GM12878 (cell line): ENCODE measurements around the gene FGFRL1. TPM values are rescaled to one million over a fixed set of nuclear protein-coding genes. Genes with fewer than 3 reads are reported as not detected.

Source experiments
- ATAC-seq: fragments of 200-7000 bp; cut with Tn5 transposase; 3 replicates; pipeline ENCODE4 v1.9.1; 2020; ENCODE audit warnings: mild to moderate bottlenecking, moderate library complexity
- BruUV-seq: library from RNA; stranded (reverse); fragments of 400-500 nt; replicated peaks from 2 replicates; lab custom pipeline; 2021; lab: Mats Ljungman, UMichigan
- CTCF ChIA-PET: fragments of 300-600 bp; sonication (Branson Sonifier 250); formaldehyde crosslinking; extraction: SDS; loops from one replicate; lab custom pipeline; 2021; ENCODE audit warnings: inconsistent platforms; lab: Yijun Ruan, JAX
- POLR2A ChIA-PET: fragments of 350-600 bp; formaldehyde crosslinking; extraction: SDS; loops from one replicate; lab custom pipeline; 2021; ENCODE audit warnings: inconsistent platforms; lab: Charles Lee
- RAD21 ChIA-PET: fragments of 300-600 bp; sonication (Branson Sonifier 250); formaldehyde crosslinking; loops from one replicate; lab custom pipeline; 2023; ENCODE audit warnings: antibody characterized with exemption; ENCODE audit not compliant: unreplicated experiment; lab: Charles Lee
- SMC1A ChIA-PET: fragments of 300-600 bp; sonication (Branson Sonifier 250); formaldehyde crosslinking; loops from one replicate; lab custom pipeline; 2023; ENCODE audit not compliant: unreplicated experiment, uncharacterized antibody; lab: Charles Lee
- DNase-seq: peaks from one replicate; pipeline ENCODE4 v3.0.0-alpha.2; 2011; ENCODE audit warnings: low read depth, low spot score
- FAIRE-seq: peaks from 3 replicates; lab custom pipeline; 2011; peaks lifted over from hg19 to GRCh38; lab: Jason Lieb, UNC
- H2AFZ ChIP-seq: 2 replicates; pipeline ENCODE4 v1.6.0; 2011; ENCODE audit warnings: low read depth, low read length, control low read depth; ENCODE audit not compliant: control insufficient read depth
- H3K27ac ChIP-seq: 2 replicates; pipeline ENCODE4 v1.5.1; 2011; ENCODE audit warnings: control low read depth; ENCODE audit not compliant: control insufficient read depth, insufficient read depth
- H3K27me3 ChIP-seq, 2 experiments: replicated peaks in 1 of 2; 2 replicates each; pipeline versions ENCODE4 v1.6.0 to v1.6.1; 2011; ENCODE audit warnings: low read length in 1 of 2; ENCODE audit not compliant: control insufficient read depth in 2 of 2, insufficient read depth in 2 of 2
- H3K36me3 ChIP-seq, 2 experiments: 2 replicates each; pipeline ENCODE4 v1.5.1; 2011; ENCODE audit warnings: low read length in 1 of 2; ENCODE audit not compliant: control insufficient read depth in 2 of 2, insufficient read depth in 2 of 2
- H3K4me1 ChIP-seq: 2 replicates; pipeline ENCODE4 v1.6.1; 2011; ENCODE audit warnings: mild to moderate bottlenecking, low read length, moderate library complexity, mixed read lengths; ENCODE audit not compliant: control insufficient read depth, insufficient read depth
- H3K4me2 ChIP-seq: 2 replicates; pipeline ENCODE4 v1.6.0; 2011; ENCODE audit warnings: control low read depth; ENCODE audit not compliant: control insufficient read depth, insufficient read depth
- H3K4me3 ChIP-seq: fragments of 200-600 bp; sonication (generic); 2 replicates; pipeline ENCODE4 v1.5.1; 2016
- H3K79me2 ChIP-seq: 2 replicates; pipeline ENCODE4 v1.6.0; 2011; ENCODE audit warnings: low read length; ENCODE audit not compliant: control insufficient read depth, insufficient read depth
- H3K9ac ChIP-seq: 2 replicates; pipeline ENCODE4 v1.8.0; 2011; ENCODE audit warnings: low read length, control low read depth, mixed read lengths; ENCODE audit not compliant: control insufficient read depth, insufficient read depth
- H3K9me3 ChIP-seq: replicated peaks from 3 replicates; pipeline ENCODE4 v1.5.1; 2011; ENCODE audit warnings: mild to moderate bottlenecking, low read length; ENCODE audit not compliant: control insufficient read depth, insufficient read depth
- H4K20me1 ChIP-seq: 2 replicates; pipeline ENCODE4 v1.6.0; 2011; ENCODE audit not compliant: control insufficient read depth, insufficient read depth
- BMI1 ChIP-seq: fragments of 450-650 bp; IDR thresholded peaks from 2 replicates; pipeline ENCODE4 v1.6.1; 2016; ENCODE audit warnings: mild to moderate bottlenecking, moderate library complexity, borderline replicate concordance
- CBFB ChIP-seq: IDR thresholded peaks from 2 replicates; pipeline ENCODE4 v1.6.1; 2016; ENCODE audit warnings: antibody characterized with exemption, low read depth
- CHD4 ChIP-seq: fragments of 200-600 bp; sonication (generic); IDR thresholded peaks from 2 replicates; pipeline ENCODE4 v1.6.1; 2016; ENCODE audit warnings: mild to moderate bottlenecking
- E4F1 ChIP-seq: fragments of 450-650 bp; IDR thresholded peaks from 2 replicates; pipeline ENCODE4 v1.6.1; 2018; ENCODE audit warnings: borderline replicate concordance, mild to moderate bottlenecking; ENCODE audit not compliant: partially characterized antibody
- EGR1 ChIP-seq, 2 experiments: IDR thresholded peaks; 1 replicate in 1 of 2; 2 replicates in 1 of 2; pipeline ENCODE4 v1.6.1; 2011 to 2012; ENCODE audit warnings: low read depth in 2 of 2, low read length in 2 of 2, borderline replicate concordance in 1 of 2, mild to moderate bottlenecking in 1 of 2, moderate library complexity in 1 of 2
- IKZF1 ChIP-seq: fragments of 450-650 bp; conservative IDR thresholded peaks from 2 replicates; pipeline ENCODE4 v1.6.1; 2017; ENCODE audit warnings: antibody characterized with exemption, mild to moderate bottlenecking
- MLLT1 ChIP-seq: fragments of 450-650 bp; IDR thresholded peaks from 2 replicates; pipeline ENCODE4 v1.6.1; 2016; ENCODE audit warnings: mild to moderate bottlenecking
- MTA2 ChIP-seq: fragments of 450-650 bp; IDR thresholded peaks from 2 replicates; pipeline ENCODE4 v1.6.1; 2016; ENCODE audit warnings: low read depth, mild to moderate bottlenecking, moderate library complexity
- MXI1 ChIP-seq: fragments of 150-350 bp; IDR thresholded peaks from 2 replicates; pipeline ENCODE4 v1.6.1; 2011; ENCODE audit warnings: low read depth, mild to moderate bottlenecking, inconsistent platforms, low read length, improper control_type of control experiment
- NFYA ChIP-seq: IDR thresholded peaks from 2 replicates; pipeline ENCODE4 v1.6.1; 2011; ENCODE audit warnings: low read depth, mild to moderate bottlenecking, low read length, improper control_type of control experiment, borderline replicate concordance
- PRDM15 ChIP-seq: fragments of 450-650 bp; formaldehyde crosslinking; IDR thresholded peaks from 2 replicates; pipeline ENCODE4 v1.4.0; 2020; ENCODE audit warnings: mild to moderate bottlenecking, moderate library complexity
- RAD21 ChIP-seq: IDR thresholded peaks from 2 replicates; pipeline ENCODE4 v1.6.1; 2011; ENCODE audit warnings: mild to moderate bottlenecking, low read depth, low read length, moderate library complexity; ENCODE audit not compliant: insufficient read depth
- RAD51 ChIP-seq: fragments of 450-650 bp; IDR thresholded peaks from 2 replicates; pipeline ENCODE4 v1.6.1; 2016; ENCODE audit warnings: moderate library complexity, mild to moderate bottlenecking, inconsistent platforms
- RELA ChIP-seq: fragments of 450-650 bp; IDR thresholded peaks from 2 replicates; pipeline ENCODE4 v1.8.0; 2014; ENCODE audit warnings: borderline replicate concordance; ENCODE audit not compliant: partially characterized antibody
- TBL1XR1 ChIP-seq: IDR thresholded peaks from 2 replicates; pipeline ENCODE4 v1.6.1; 2012; ENCODE audit warnings: low read depth, low read length, improper control_type of control experiment
- TCF7 ChIP-seq: IDR thresholded peaks from 2 replicates; pipeline ENCODE4 v1.6.1; 2014; ENCODE audit warnings: antibody characterized with exemption, borderline replicate concordance
- WGBS: methylation state at CpG from one replicate; pipeline ENCODE4 v1.1.6; 2016; ENCODE audit warnings: low lambda C conversion rate; ENCODE audit not compliant: insufficient replicate concordance, insufficient coverage; ENCODE audit errors: missing lambda C conversion rate; 5-methylcytosine and 5-hydroxymethylcytosine counted together
- in situ Hi-C: fragments of 300-500 bp; cut with MboI; formaldehyde crosslinking; loops from 9 replicates; pipeline ENCODE4 v1.14.3; 2018; ENCODE audit warnings: mixed read lengths
- intact Hi-C: fragments of 100-400 bp; cut with micrococcal nuclease; formaldehyde crosslinking; loops from one replicate; pipeline ENCODE4 v1.14.2; 2022; ENCODE audit not compliant: unreplicated experiment
- polyA plus RNA-seq, 11 experiments: library from polyadenylated mRNA; depleted of rRNA in 4 of 11; unstranded in 6 of 11; stranded (reverse) in 5 of 11; fragments of >200 nt; fragmentation: Nextera tagmentation in 4 of 11; fragmentation: Illumina TruSeq in 1 of 11; extraction: Ambion mirVana in 4 of 11; extraction: Trizol in 1 of 11; gene quantifications; 1 replicate in 1 of 11; 2 replicates in 10 of 11; pipeline versions ENCODE4 v1.2.1 to v1.2.3, GENCODE V29; 2011 to 2016; ENCODE audit warnings: inconsistent platforms in 2 of 11, missing spikeins in 2 of 11, low read depth in 1 of 11
- total RNA-seq, 4 experiments: library from RNA; depleted of rRNA in 3 of 4; stranded (reverse); fragments of >200 nt in 3 of 4; fragmentation: Illumina TruSeq in 1 of 4; extraction: Trizol in 1 of 4; gene quantifications; 2 replicates each; pipeline versions ENCODE4 v1.2.1 to v1.2.3, GENCODE V29; 2013 to 2021

FGFRL1 gene
- total and polyA plus RNA-seq, 10 of the 15 experiments (the other 5 are each of a cell fraction or from before 2014, with no cell fraction given) = 0.02 to 1.5 (median 0.29) TPM; not detected in 2

- BruUV-seq = no TSS peak
- Histone ChIP-seq H2AFZ (no peak overlapping the region), H3K9me3 (no peaks in the 10 kb centered on the region; the same call in 2 of the 3 replicates), H4K20me1 (no peaks in the 10 kb centered on the region), H3K4me2 (no peak overlapping the region), H3K4me1 (peaks cover 11% of the 10 kb centered on the region), H3K27me3 (peaks cover 0 to 5% of the 10 kb centered on the region in 2 experiments; a peak in 3 of 4 replicates), H3K36me3 (no peaks in the 10 kb centered on the region), H3K27ac (no peak overlapping the region), H3K79me2 (no peaks in the 10 kb centered on the region), H3K9ac (no peak overlapping the region), H3K4me3 (no peak overlapping the region)
- ChIA-PET RAD21 (no interaction called here), CTCF (no interaction called here), POLR2A (no interaction called here), SMC1A (no interaction called here)
- ATAC-seq (no peak), FAIRE-seq (no peak), DNase-seq (no peak)
- TF ChIP-seq CHD4 (no peak), RELA (no peak), RAD51 (no peak), RAD21 (no peak), IKZF1 (no peak), BMI1 (no peak), MTA2 (no peak), CBFB (no peak), MXI1 (no peak), TCF7 (no peak), NFYA (no peak), MLLT1 (no peak), PRDM15 (CRISPR knock-in tag) (no peak), E4F1 (no peak), TBL1XR1 (no peak), EGR1 (IDR thresholded peaks at IDR 0.05; ENCODE audit: borderline replicate concordance in 1 of 2, low read depth in 2 of 2, low read length in 2 of 2) (no peak)
- in situ Hi-C loops = loop anchor here (5.0 kb wide), 1 partner anchor 345 kb away; no protein-coding TSS in a partner anchor
- 27% methylated on average over 5 of the region's 5 CpGs for WGBS
- intact Hi-C loops = no loop called here
These were observed 4.6 kb upstream of the FGFRL1 start for GRCh38 chr4:1006856-1007255.
